Mesenchymal stem cell (in vitro differentiated cells and primary cell): ENCODE data around the gene ASAP2.

ENCODE experiments used
- DNase-seq: peaks from one replicate; pipeline ENCODE4 v3.0.0-alpha.2; 2013
- H2AFZ ChIP-seq: one replicate; pipeline ENCODE4 v1.6.1; 2013; ENCODE audit warnings: low read depth, mild to moderate bottlenecking, control low read depth, inconsistent platforms, low read length, moderate library complexity
- H2AK5ac ChIP-seq: 2 replicates; pipeline ENCODE4 v1.6.1; 2013; ENCODE audit warnings: low read length, moderate library complexity, mild to moderate bottlenecking, inconsistent platforms; ENCODE audit not compliant: severe bottlenecking
- H2BK120ac ChIP-seq: one replicate; pipeline ENCODE4 v1.6.1; 2013; ENCODE audit warnings: low read depth, mild to moderate bottlenecking, inconsistent platforms, low read length, moderate library complexity
- H2BK12ac ChIP-seq, 2 experiments: one replicate each; pipeline ENCODE4 v1.6.1; 2013; ENCODE audit warnings: inconsistent platforms in 2 of 2, low read length in 2 of 2, mild to moderate bottlenecking in 2 of 2, moderate library complexity in 2 of 2, control low read depth in 1 of 2
- H2BK15ac ChIP-seq: one replicate; pipeline ENCODE4 v1.6.1; 2013; ENCODE audit warnings: mild to moderate bottlenecking, low read depth, inconsistent platforms; ENCODE audit not compliant: poor library complexity, severe bottlenecking
- H2BK5ac ChIP-seq: 2 replicates; pipeline ENCODE4 v1.6.1; 2013; ENCODE audit warnings: low read depth, mild to moderate bottlenecking, low read length, control low read depth, inconsistent platforms; ENCODE audit not compliant: poor library complexity, severe bottlenecking
- H3K14ac ChIP-seq, 2 experiments: one replicate each; pipeline ENCODE4 v1.6.1; 2013; ENCODE audit warnings: inconsistent platforms in 2 of 2, low read length in 2 of 2, control low read depth in 1 of 2, mild to moderate bottlenecking in 1 of 2, moderate library complexity in 1 of 2
- H3K18ac ChIP-seq, 2 experiments: one replicate each; pipeline ENCODE4 v1.6.1; 2013; ENCODE audit warnings: inconsistent platforms in 2 of 2, low read length in 2 of 2, control low read depth in 1 of 2, low read depth in 1 of 2, mild to moderate bottlenecking in 1 of 2
- H3K23ac ChIP-seq, 2 experiments: one replicate each; pipeline ENCODE4 v1.6.1; 2013; ENCODE audit warnings: inconsistent platforms in 2 of 2, low read length in 2 of 2, mild to moderate bottlenecking in 2 of 2, moderate library complexity in 2 of 2, control low read depth in 1 of 2
- H3K27ac ChIP-seq: 2 replicates; pipeline ENCODE4 v1.5.1; 2013; ENCODE audit warnings: mild to moderate bottlenecking, moderate library complexity, low read length, control low read depth, inconsistent platforms; ENCODE audit not compliant: poor library complexity, severe bottlenecking
- H3K27me3 ChIP-seq, 2 experiments: 2 replicates each; pipeline versions ENCODE4 v1.6.1 to v1.7.0; 2013; ENCODE audit warnings: low read length in 2 of 2, mild to moderate bottlenecking in 2 of 2, moderate library complexity in 2 of 2, control low read depth in 1 of 2, inconsistent platforms in 1 of 2; ENCODE audit not compliant: control insufficient read depth in 1 of 2, insufficient read depth in 1 of 2
- H3K36me3 ChIP-seq, 2 experiments: 2 replicates each; pipeline versions ENCODE4 v1.6.1 to v1.7.0; 2013; ENCODE audit warnings: low read length in 2 of 2, control low read depth in 1 of 2, inconsistent platforms in 1 of 2, low read depth in 1 of 2, mild to moderate bottlenecking in 1 of 2; ENCODE audit not compliant: insufficient read depth in 2 of 2, control insufficient read depth in 1 of 2
- H3K4ac ChIP-seq, 2 experiments: one replicate each; pipeline ENCODE4 v1.6.1; 2013; ENCODE audit warnings: inconsistent platforms in 2 of 2, low read length in 2 of 2, mild to moderate bottlenecking in 2 of 2, moderate library complexity in 2 of 2, control low read depth in 1 of 2, low read depth in 1 of 2
- H3K4me1 ChIP-seq: 2 replicates; pipeline ENCODE4 v1.6.1; 2013; ENCODE audit warnings: low read depth, low read length, control low read depth; ENCODE audit not compliant: control insufficient read depth, insufficient read depth
- H3K4me2 ChIP-seq: 2 replicates; pipeline ENCODE4 v1.6.1; 2013; ENCODE audit warnings: low read length, mild to moderate bottlenecking, inconsistent platforms; ENCODE audit not compliant: poor library complexity, severe bottlenecking
- H3K4me3 ChIP-seq, 2 experiments: 2 replicates each; pipeline versions ENCODE4 v1.5.1 to v1.7.0; 2013; ENCODE audit warnings: low read length in 2 of 2, mild to moderate bottlenecking in 2 of 2, control low read depth in 1 of 2, low read depth in 1 of 2; ENCODE audit not compliant: insufficient read depth in 1 of 2
- H3K79me1 ChIP-seq: replicated peaks from 2 replicates; pipeline ENCODE4 v1.6.1; 2013; ENCODE audit warnings: mild to moderate bottlenecking, control low read depth, low read length, inconsistent platforms; ENCODE audit not compliant: poor library complexity, severe bottlenecking
- H3K9ac ChIP-seq: 2 replicates; pipeline ENCODE4 v1.7.0; 2013; ENCODE audit warnings: mild to moderate bottlenecking, low read length, moderate library complexity
- H3K9me3 ChIP-seq: 2 replicates; pipeline ENCODE4 v1.7.0; 2013; ENCODE audit warnings: mild to moderate bottlenecking, low read length; ENCODE audit not compliant: control insufficient read depth
- H4K8ac ChIP-seq: one replicate; pipeline ENCODE4 v1.6.1; 2013; ENCODE audit warnings: inconsistent platforms, mild to moderate bottlenecking, low read length, moderate library complexity
- H4K91ac ChIP-seq: one replicate; pipeline ENCODE4 v1.6.1; 2013; ENCODE audit warnings: mild to moderate bottlenecking, low read length, inconsistent platforms
- WGBS: methylation state at CpG from one replicate; pipeline ENCODE4 v1.1.7; 2013; ENCODE audit warnings: mixed read lengths; 5-methylcytosine and 5-hydroxymethylcytosine counted together

The ASAP2 gene

GRCh38 chr2:9377461-9378097, 171.0 kb downstream of the ASAP2 start:
- Histone ChIP-seq H3K18ac (peak overlapping the region; percentile 93 to 95), H2AFZ (no peak overlapping the region), H3K4me1 (peaks cover 48% of the 10 kb centered on the region), H4K91ac (peak overlapping the region; percentile 90), H3K14ac (no peak overlapping the region), H3K79me1 (peaks cover 18% of the 10 kb centered on the region), H2BK15ac (no peak overlapping the region), H3K27ac (peak overlapping the region; percentile 97), H3K27me3 (no peaks in the 10 kb centered on the region), H3K4ac (peak overlapping the region; percentile 73 to 97), H4K8ac (peak overlapping the region; percentile 86), H3K23ac (no peak overlapping the region), H3K4me3 (peak overlapping the region in 1 of 2 experiments; percentile 20), H3K9ac (no peak overlapping the region), H2BK120ac (peak overlapping the region; percentile 75), H2BK5ac (no peak overlapping the region), H2AK5ac (peak overlapping the region; percentile 98), H2BK12ac (peak overlapping the region; percentile 75 to 98), H3K9me3 (no peaks in the 10 kb centered on the region), H3K4me2 (no peak overlapping the region), H3K36me3 (peaks cover 24 to 60% of the 10 kb centered on the region in 2 experiments)
- 56% methylated on average over 8 of the region's 9 CpGs for WGBS
- DNase-seq = peak; percentile 36

- peak overlapping the region; percentile 97 to 99 for H2BK12ac ChIP-seq
Measured at GRCh38 chr2:9378433-9379390, 172.1 kb downstream of the ASAP2 start.

GRCh38 chr2:9379391-9379755, 172.8 kb downstream of the ASAP2 start:
- Histone ChIP-seq H3K9ac (peak overlapping the region; percentile 68), H2BK15ac (peak overlapping the region; percentile 17), H3K27ac (peak overlapping the region; percentile 97), H2AK5ac (peak overlapping the region; percentile 95), H4K91ac (peak overlapping the region; percentile 98), H2AFZ (no peak overlapping the region), H3K23ac (no peak overlapping the region), H2BK120ac (peak overlapping the region; percentile 44), H3K4me1 (peaks cover 33% of the 10 kb centered on the region), H3K79me1 (peaks cover 16% of the 10 kb centered on the region), H3K9me3 (no peaks in the 10 kb centered on the region), H3K27me3 (no peaks in the 10 kb centered on the region), H3K36me3 (peaks cover 20 to 58% of the 10 kb centered on the region in 2 experiments), H3K4me3 (peak overlapping the region in 1 of 2 experiments; percentile 32), H3K14ac (no peak overlapping the region), H2BK5ac (peak overlapping the region; percentile 71), H4K8ac (peak overlapping the region; percentile 62), H3K18ac (peak overlapping the region; percentile 44 to 95), H2BK12ac (peak overlapping the region; percentile 97 to 99), H3K4ac (peak overlapping the region; percentile 96 to 97), H3K4me2 (no peak overlapping the region)
- DNase-seq = no peak
- 92% methylated on average over 4 of the region's 5 CpGs for WGBS

More at GRCh38 chr2:9378433-9379390, 172.1 kb downstream of the ASAP2 start:
- Histone ChIP-seq H3K27ac (peak overlapping the region; percentile 97), H2BK5ac (peak overlapping the region; percentile 81), H3K4ac (peak overlapping the region; percentile 97), H3K4me3 (peak overlapping the region in 1 of 2 experiments; percentile 32), H4K8ac (peak overlapping the region; percentile 92), H3K4me1 (peaks cover 38% of the 10 kb centered on the region), H2AFZ (peak overlapping the region; percentile 40), H3K36me3 (peaks cover 22 to 60% of the 10 kb centered on the region in 2 experiments), H2BK120ac (peak overlapping the region; percentile 75), H2BK15ac (peak overlapping the region; percentile 60), H3K79me1 (peaks cover 20% of the 10 kb centered on the region), H3K9ac (peak overlapping the region; percentile 68), H3K4me2 (peak overlapping the region; percentile 6), H3K18ac (peak overlapping the region; percentile 92 to 95), H3K27me3 (no peaks in the 10 kb centered on the region), H2AK5ac (peak overlapping the region; percentile 98), H3K14ac (peak overlapping the region in 1 of 2 experiments; percentile 88), H4K91ac (peak overlapping the region; percentile 98), H3K23ac (no peak overlapping the region), H3K9me3 (no peaks in the 10 kb centered on the region)
- DNase-seq = peak; percentile 90
- 52% methylated on average over 30 of the region's 30 CpGs for WGBS
